Suprapubic skin (tissue), 4 donors: ENCODE results near the gene COL8A1.

ENCODE experiments used
- CTCF ChIP-seq, 2 donors: fragments of 200-600 bp in 1 of 2; fragments of 450-650 bp in 1 of 2; sonication (generic) in 1 of 2; IDR thresholded peaks; one replicate each; pipeline ENCODE4 v1.5.1; 2016 to 2019; ENCODE audit warnings: antibody characterized with exemption in 2 of 2, mild to moderate bottlenecking in 1 of 2, moderate library complexity in 1 of 2
- POLR2A ChIP-seq, 2 donors: fragments of 450-650 bp; IDR thresholded peaks; one replicate each; pipeline ENCODE4 v1.6.1; 2017; ENCODE audit warnings: antibody characterized with exemption in 2 of 2, mild to moderate bottlenecking in 2 of 2, moderate library complexity in 2 of 2
- POLR2AphosphoS5 ChIP-seq, 3 donors: sonication (generic); formaldehyde crosslinking; IDR thresholded peaks; one replicate each; pipeline ENCODE4 v1.6.1; 2017; ENCODE audit warnings: antibody characterized with exemption in 3 of 3

GRCh38 chr3:99646107-99646435, 7.7 kb downstream of the COL8A1 start:
- TF ChIP-seq POLR2AphosphoS5 (IDR thresholded peaks at IDR 0.05) = no peak
- no peak for TF ChIP-seq POLR2A (IDR thresholded peaks at IDR 0.05)
- TF ChIP-seq CTCF (IDR thresholded peaks at IDR 0.05) = no peak
